ENCODE measurements around the gene TBR1.

TBR1 gene

DNA sequence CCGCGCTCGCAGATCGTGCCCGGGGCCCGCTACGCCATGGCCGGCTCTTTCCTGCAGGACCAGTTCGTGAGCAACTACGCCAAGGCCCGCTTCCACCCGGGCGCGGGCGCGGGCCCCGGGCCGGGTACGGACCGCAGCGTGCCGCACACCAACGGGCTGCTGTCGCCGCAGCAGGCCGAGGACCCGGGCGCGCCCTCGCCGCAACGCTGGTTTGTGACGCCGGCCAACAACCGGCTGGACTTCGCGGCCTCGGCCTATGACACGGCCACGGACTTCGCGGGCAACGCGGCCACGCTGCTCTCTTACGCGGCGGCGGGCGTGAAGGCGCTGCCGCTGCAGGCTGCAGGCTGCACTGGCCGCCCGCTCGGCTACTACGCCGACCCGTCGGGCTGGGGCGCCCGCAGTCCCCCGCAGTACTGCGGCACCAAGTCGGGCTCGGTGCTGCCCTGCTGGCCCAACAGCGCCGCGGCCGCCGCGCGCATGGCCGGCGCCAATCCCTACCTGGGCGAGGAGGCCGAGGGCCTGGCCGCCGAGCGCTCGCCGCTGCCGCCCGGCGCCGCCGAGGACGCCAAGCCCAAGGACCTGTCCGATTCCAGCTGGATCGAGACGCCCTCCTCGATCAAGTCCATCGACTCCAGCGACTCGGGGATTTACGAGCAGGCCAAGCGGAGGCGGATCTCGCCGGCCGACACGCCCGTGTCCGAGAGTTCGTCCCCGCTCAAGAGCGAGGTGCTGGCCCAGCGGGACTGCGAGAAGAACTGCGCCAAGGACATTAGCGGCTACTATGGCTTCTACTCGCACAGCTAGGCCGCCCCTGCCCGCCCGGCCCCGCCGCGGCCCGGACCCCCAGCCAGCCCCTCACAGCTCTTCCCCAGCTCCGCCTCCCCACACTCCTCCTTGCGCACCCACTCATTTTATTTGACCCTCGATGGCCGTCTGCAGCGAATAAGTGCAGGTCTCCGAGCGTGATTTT, 7.6 kb downstream of the TBR1 start:
- TF ChIP-seq, protein P1, sequence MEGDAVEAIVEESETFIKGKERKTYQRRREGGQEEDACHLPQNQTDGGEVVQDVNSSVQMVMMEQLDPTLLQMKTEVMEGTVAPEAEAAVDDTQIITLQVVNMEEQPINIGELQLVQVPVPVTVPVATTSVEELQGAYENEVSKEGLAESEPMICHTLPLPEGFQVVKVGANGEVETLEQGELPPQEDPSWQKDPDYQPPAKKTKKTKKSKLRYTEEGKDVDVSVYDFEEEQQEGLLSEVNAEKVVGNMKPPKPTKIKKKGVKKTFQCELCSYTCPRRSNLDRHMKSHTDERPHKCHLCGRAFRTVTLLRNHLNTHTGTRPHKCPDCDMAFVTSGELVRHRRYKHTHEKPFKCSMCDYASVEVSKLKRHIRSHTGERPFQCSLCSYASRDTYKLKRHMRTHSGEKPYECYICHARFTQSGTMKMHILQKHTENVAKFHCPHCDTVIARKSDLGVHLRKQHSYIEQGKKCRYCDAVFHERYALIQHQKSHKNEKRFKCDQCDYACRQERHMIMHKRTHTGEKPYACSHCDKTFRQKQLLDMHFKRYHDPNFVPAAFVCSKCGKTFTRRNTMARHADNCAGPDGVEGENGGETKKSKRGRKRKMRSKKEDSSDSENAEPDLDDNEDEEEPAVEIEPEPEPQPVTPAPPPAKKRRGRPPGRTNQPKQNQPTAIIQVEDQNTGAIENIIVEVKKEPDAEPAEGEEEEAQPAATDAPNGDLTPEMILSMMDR (IDR thresholded peaks at IDR 0.05; ENCODE audit: low read depth, low read length, missing control alignments): no peak
- H3K4me3 ChIP-seq (replicated peaks; ENCODE audit: low read depth, low read length): no peak overlapping the region
- DNase-seq (ENCODE audit: extremely low read depth, low read depth): no peak

GRCh38 chr2:161424394-161424769, 8.3 kb downstream of the TBR1 start:
- H3K4me3 ChIP-seq (replicated peaks; ENCODE audit: low read depth, low read length): no peak overlapping the region
- TF ChIP-seq, protein P1 (IDR thresholded peaks at IDR 0.05; ENCODE audit: low read depth, low read length, missing control alignments): no peak
- no peak for DNase-seq (ENCODE audit: extremely low read depth, low read depth)

DNA sequence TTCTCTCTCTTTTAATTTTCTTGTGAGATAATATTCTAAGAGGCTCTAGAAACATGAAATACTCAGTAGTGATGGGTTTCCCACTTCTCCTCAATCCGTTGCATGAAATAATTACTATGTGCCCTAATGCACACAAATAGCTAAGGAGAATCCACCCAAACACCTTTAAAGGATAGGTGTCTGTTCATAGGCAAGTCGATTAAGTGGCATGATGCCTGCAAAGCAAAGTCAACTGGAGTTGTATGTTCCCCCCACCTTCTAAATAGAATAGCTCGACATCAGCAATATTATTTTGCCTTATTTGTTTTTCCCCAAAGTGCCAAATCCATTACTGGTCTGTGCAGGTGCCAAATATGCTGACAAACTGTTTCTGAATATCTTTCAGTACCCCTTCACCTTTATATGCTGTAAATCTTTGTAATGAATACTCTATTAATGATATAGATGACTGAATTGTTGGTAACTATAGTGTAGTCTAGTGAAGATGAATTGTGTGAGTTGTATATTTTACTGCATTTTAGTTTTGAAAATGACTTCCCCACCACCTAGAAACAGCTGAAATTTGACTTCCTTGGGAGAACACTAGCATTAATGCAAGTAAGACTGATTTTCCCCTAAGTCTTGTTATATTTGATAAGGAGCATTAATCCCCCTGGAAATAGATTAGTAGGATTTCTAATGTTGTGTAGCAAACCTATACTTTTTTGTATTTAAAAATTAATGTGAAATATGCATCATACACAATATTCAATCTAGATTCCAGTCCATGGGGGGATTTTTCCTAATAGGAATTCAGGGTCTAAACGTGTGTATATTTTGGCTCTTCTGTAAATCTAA, 9.0 kb downstream of the TBR1 start:
- no peak overlapping the region for H3K4me3 ChIP-seq (replicated peaks; ENCODE audit: low read depth, low read length)
- TF ChIP-seq, protein P1 (IDR thresholded peaks at IDR 0.05; ENCODE audit: low read depth, low read length, missing control alignments): no peak
- no peak for DNase-seq (ENCODE audit: extremely low read depth, low read depth)

- no peak overlapping the region for H3K4me3 ChIP-seq (replicated peaks; ENCODE audit: low read depth, low read length)
- DNase-seq (ENCODE audit: extremely low read depth, low read depth): no peak
- TF ChIP-seq, protein P1 (IDR thresholded peaks at IDR 0.05; ENCODE audit: low read depth, low read length, missing control alignments): no peak
These were observed 9.8 kb downstream of the TBR1 start for GRCh38 chr2:161425728-161426454.

DNA sequence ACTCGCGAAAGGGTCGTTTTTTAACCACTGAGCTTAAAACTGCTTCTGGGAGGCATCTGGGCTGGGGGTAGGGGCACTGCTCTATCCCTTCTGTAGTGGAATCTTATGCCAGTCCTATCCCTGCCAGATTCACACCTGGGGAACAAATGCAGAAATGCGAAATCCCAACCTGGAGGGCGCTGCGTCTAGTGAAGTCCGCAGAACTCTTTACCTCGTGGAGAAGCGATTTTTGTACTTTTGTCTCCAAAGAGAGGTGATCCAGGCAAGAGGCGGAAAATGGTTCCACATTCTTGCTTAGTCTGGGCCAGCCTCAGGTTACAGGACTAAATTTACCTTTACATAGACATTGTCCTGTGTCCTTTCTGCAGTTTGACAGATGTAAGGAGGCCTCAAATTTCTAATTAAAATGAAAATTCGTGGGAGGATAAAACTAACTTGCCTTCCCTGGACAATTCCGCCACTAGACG, 10.4 kb downstream of the TBR1 start:
- no peak for DNase-seq (ENCODE audit: extremely low read depth, low read depth)
- TF ChIP-seq, protein P1 (IDR thresholded peaks at IDR 0.05; ENCODE audit: low read depth, low read length, missing control alignments): peak; percentile 67
- no peak overlapping the region for H3K4me3 ChIP-seq (replicated peaks; ENCODE audit: low read depth, low read length)

DNA sequence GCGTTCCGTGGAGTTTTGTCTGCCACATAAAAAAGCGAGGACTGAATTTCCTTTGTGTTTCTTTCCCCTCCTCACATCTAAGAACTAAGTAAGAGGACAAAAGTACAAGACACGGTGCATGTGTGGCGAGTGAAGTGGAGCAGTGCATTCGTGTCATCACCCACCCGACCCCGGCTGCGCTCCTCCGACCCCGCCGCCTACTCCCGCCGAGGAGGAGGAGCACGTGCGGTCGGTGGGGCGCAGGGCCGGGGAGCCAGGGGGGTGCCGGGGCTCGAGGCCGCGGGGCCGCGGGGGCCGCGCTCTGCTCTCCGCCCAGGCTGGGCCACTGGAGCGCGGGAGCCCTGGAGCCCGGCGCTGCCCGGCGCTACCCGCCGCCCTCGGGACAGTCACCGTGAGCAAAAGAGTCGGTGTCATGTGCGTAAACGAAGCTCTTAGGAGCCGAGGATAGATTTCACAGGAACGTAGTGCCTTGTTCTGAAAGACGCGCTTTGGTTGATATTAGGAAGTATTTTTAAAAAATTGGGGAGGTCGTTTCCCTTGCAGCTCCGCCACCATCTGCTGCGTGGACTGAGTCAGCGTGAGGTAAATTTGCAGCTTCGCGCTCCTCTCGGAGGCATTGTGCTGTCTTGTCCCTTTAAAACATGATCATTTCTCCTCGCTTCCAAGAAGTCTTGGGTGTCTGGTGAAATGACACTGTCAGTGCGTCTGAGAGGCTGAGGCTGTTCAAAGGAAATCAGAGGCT, 11.0 kb downstream of the TBR1 start:
- no peak overlapping the region for H3K4me3 ChIP-seq (replicated peaks; ENCODE audit: low read depth, low read length)
- DNase-seq (ENCODE audit: extremely low read depth, low read depth): no peak
- TF ChIP-seq, protein P1 (IDR thresholded peaks at IDR 0.05; ENCODE audit: low read depth, low read length, missing control alignments): no peak

Measured in HFF-Myc (cell line).